Omental fat pad (tissue), 4 donors: ENCODE results near the gene IL1B. TPM values are rescaled to one million over a fixed set of nuclear protein-coding genes. Genes with fewer than 3 reads are reported as not detected.

ENCODE experiments used
- ATAC-seq: fragments of 150-250 bp; one replicate; pipeline ENCODE4 v1.9.1; 2016; ENCODE audit warnings: mild to moderate bottlenecking, moderate library complexity; ENCODE audit not compliant: low FRiP score
- DNase-seq: peaks from one replicate; pipeline ENCODE4 v3.0.0-alpha.2; 2019; ENCODE audit warnings: low spot score
- CTCF ChIP-seq, 3 donors: fragments of 450-650 bp; IDR thresholded peaks; one replicate each; pipeline ENCODE4 v1.5.1; 2016 to 2017; ENCODE audit warnings: antibody characterized with exemption in 3 of 3, mild to moderate bottlenecking in 3 of 3, moderate library complexity in 2 of 3
- total RNA-seq, 4 donors: library from RNA; depleted of rRNA; stranded (reverse); fragments of >200 nt; gene quantifications; one replicate each; pipeline ENCODE4 v1.1.0, GENCODE V29; 2016

IL1B gene
- 10 to 100 TPM in 2 of 4 donors, 1 to 10 TPM in 2; 2.6 to 50.5 (median 7.3) TPM for total RNA-seq

GRCh38 chr2:112836695-112837117, at the start of gene IL1B:
IL1B (minus strand) TSS chr2:112836779; CDS start chr2:112836229, 550 bp downstream.
- TF ChIP-seq CTCF (IDR thresholded peaks at IDR 0.05): no peak
- DNase-seq: no peak
- peak; percentile 72 for ATAC-seq

GRCh38 chr2:112886291-112886690, 49.7 kb upstream of the IL1B start:
- TF ChIP-seq CTCF (IDR thresholded peaks at IDR 0.05): no peak
- ATAC-seq (no peak), DNase-seq (no peak)

GRCh38 chr2:112885506-112885902, 48.9 kb upstream of the IL1B start:
- ATAC-seq: no peak
- no peak for TF ChIP-seq CTCF (IDR thresholded peaks at IDR 0.05)
- DNase-seq: no peak

GRCh38 chr2:112884869-112885505, 48.4 kb upstream of the IL1B start:
- no peak for ATAC-seq
- peak; percentile 44 for DNase-seq
- TF ChIP-seq CTCF (IDR thresholded peaks at IDR 0.05): peak in 1 of 3 donors; percentile 21

GRCh38 chr2:112883669-112884068, 47.1 kb upstream of the IL1B start:
- TF ChIP-seq CTCF (IDR thresholded peaks at IDR 0.05): no peak
- no peak for DNase-seq
- ATAC-seq: no peak

GRCh38 chr2:112881217-112881985, 44.8 kb upstream of the IL1B start:
- no peak for TF ChIP-seq CTCF (IDR thresholded peaks at IDR 0.05)
- ATAC-seq (no peak), DNase-seq (no peak)

GRCh38 chr2:112880696-112881095, 44.1 kb upstream of the IL1B start:
- no peak for ATAC-seq
- no peak for TF ChIP-seq CTCF (IDR thresholded peaks at IDR 0.05)
- DNase-seq: no peak
